ENCODE data around the gene FAM170B.

- TF ChIP-seq EP300 (IDR thresholded peaks at IDR 0.05; ENCODE audit: low read length) (no peak), E2F4 (CRISPR knock-in tag; IDR thresholded peaks at IDR 0.05; ENCODE audit: low read depth) (no peak), BDP1 (IDR thresholded peaks at IDR 0.05; ENCODE audit: insufficient read depth, insufficient read length) (no peak), NFIC (IDR thresholded peaks at IDR 0.05) (no peak), CTCF (IDR thresholded peaks at IDR 0.05 in 2 of 3, conservative IDR thresholded peaks at IDR 0.05 in 1 of 3; ENCODE audit: insufficient read depth in 2 of 3, low read depth in 1 of 3, low read length in 3 of 3) (no peak), ZNF280B (CRISPR knock-in tag; IDR thresholded peaks at IDR 0.05) (no peak), NFXL1 (CRISPR knock-in tag; IDR thresholded peaks at IDR 0.05) (no peak), CHD2 (IDR thresholded peaks at IDR 0.05; ENCODE audit: low read depth, low read length) (no peak), POLR2A (conservative IDR thresholded peaks at IDR 0.05) (no peak), ZNF512 (tag; IDR thresholded peaks at IDR 0.05) (no peak)
Observed at GRCh38 chr10:49086889-49087288, 46.9 kb downstream of the FAM170B start.

All from K562 (cell line).